GM18858 (cell line): Measurements from ENCODE around the gene NEUROG1.

ENCODE experiments used
- ATAC-seq: cut with Tn5 transposase; IDR thresholded peaks from one replicate; pipeline ENCODE4 v1.9.1; 2021; ENCODE audit not compliant: unreplicated experiment

NEUROG1 gene

DNA sequence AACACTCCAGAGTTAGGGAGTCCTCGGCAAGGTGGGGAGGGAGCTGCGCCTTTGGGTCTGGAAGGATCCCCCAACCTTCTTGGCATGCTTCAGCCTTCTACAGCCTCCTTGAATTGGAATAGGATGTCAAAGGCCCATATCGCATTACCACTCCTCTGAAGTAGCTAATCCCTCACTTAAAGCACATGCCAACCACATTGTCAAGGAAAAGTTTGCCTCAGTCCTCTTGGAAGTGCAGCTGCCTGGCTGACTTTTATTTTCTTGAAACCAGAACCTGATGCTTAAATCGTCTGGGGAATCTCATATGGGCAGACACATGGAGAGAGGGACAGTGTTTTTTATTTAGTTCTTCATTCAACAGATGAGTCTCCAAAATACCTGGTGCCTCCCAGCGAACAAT, 28.6 kb upstream of the NEUROG1 start:
- ATAC-seq, result no peak

DNA sequence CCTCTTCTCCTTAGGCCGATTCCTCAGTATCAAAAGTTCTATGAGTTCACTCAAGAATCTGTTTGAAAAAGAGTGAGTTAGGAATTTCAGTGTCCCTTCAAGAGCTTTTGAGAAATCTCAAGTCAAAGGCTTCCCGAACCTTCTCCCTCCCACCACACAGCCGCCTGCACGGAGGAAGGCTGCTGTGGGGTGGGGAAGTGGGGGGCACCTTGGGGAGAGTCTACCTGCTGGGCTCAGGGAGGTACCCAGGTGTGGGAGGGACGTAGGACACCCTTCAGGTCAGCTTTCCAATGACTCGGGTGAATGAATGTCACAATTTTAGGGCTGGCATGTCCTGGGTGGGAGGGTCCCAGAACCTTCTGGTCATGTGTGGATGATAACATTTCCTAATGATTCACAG, 25.5 kb upstream of the NEUROG1 start:
- no peak for ATAC-seq

- ATAC-seq, result peak; percentile 76
These were observed 25.1 kb upstream of the NEUROG1 start for GRCh38 chr5:135560858-135561257.

- no peak for ATAC-seq
These were observed 23.6 kb upstream of the NEUROG1 start for GRCh38 chr5:135559354-135559753.

DNA sequence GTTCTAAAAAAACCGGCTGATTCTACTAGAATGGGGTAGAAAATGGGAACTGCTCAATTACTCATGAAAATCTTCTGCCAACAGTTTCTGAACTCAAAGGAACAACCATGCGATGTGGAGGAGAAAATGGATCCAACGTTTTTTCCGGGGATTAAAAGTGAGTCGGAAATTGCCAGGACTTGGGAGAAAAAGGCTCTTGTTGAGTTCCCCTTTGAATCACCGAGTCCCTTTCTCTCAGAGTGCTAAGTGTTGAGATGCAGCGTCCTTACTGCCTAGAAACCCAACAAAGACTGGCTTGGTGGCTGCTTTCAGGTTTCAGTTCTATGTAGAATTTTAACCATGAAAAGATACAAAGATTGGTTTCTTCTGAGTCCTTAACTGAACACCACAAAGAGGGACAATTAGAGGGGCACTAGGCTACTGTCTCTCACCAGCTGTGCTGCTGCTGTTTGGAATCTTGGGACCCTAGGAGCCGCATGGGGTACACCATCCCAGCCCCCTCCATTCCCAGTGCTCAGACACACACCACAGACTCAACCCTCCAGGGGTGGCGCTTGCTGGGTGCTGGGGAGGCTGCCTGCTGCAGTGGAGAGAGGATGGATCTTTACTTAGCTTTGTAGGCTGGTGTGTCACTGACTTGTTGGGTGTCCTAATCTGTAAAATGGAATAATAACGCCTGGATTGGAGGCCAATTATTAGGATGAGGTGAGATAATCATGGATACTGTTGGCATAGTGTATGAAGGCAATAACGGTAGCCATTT, 21.5 kb upstream of the NEUROG1 start:
- no peak for ATAC-seq

GRCh38 chr5:135556620-135557019, 20.9 kb upstream of the NEUROG1 start:
- ATAC-seq, result no peak

- no peak for ATAC-seq
These were observed 19.8 kb upstream of the NEUROG1 start for GRCh38 chr5:135555530-135555929.

GRCh38 chr5:135553688-135554462, 18.1 kb upstream of the NEUROG1 start:
- ATAC-seq, result no peak

- ATAC-seq, result no peak
These were observed 16.1 kb upstream of the NEUROG1 start for GRCh38 chr5:135551593-135552447.

GRCh38 chr5:135549413-135549812, 13.6 kb upstream of the NEUROG1 start:
- no peak for ATAC-seq

GRCh38 chr5:135547590-135548254, 12.0 kb upstream of the NEUROG1 start:
- no peak for ATAC-seq

- no peak for ATAC-seq
These were observed 11.1 kb upstream of the NEUROG1 start for GRCh38 chr5:135546912-135547311.

DNA sequence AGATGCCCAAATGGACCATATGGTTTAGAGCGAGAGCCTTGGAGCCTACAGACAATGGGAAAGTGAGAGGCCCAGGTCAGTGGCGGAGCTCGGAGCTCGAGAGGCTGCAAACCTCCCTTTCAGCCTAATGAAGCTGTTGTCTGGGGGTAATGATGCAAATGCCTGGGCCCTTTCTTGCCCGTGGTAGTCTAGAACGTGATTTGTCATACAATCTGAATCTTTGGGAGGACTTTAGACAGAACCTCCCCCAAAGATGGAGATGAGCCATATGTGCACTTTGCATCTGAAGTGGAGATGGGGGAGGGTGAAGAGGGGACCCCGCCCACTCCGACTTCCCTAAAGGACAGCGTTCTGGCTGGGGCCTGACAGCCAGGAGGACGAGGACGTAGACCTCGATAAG, 10.3 kb upstream of the NEUROG1 start:
- no peak for ATAC-seq

- no peak for ATAC-seq
These were observed 9.3 kb upstream of the NEUROG1 start for GRCh38 chr5:135545099-135545498.

DNA sequence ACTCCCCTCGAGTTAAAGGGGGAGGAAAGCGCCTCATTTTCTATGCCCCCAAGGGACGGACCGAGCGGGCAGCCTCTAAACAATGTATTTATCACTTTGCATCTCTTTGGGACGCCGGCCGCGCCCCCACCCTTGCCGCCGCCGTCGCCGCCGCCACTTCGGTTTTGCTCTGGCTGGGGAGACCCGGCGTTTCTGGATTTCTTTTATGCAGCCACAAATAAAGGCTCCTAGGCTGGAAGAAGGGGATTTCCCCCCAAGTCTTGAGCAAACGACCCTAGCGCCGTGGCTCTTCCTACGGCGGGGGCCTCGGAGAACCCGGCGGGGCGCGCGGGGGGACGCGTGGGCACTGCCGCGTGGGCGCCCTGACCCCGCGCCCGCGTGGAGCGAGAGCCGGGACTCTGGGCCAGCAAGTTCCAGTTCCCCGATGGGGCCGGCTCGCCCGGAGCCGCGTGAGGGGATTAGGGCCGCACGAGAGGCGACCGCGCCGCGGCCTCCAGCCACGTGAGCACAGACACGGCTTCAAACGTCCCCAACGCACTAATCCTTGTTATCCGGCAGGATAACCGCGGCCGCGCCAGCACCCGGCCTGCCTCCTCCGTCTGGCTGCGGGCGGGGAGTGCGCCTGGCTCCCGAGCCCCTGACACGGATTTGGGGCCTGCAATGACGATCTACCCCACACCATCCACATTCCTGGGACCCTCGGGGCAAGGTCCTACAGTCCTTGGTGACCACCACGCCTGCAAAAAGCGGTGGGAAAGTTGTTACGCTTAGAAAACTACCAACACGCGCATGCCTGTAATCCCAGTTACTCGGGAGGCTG, 7.9 kb upstream of the NEUROG1 start:
- no peak for ATAC-seq

GRCh38 chr5:135543001-135543484, 7.3 kb upstream of the NEUROG1 start:
- no peak for ATAC-seq

GRCh38 chr5:135541807-135542502, 6.2 kb upstream of the NEUROG1 start:
- no peak for ATAC-seq

DNA sequence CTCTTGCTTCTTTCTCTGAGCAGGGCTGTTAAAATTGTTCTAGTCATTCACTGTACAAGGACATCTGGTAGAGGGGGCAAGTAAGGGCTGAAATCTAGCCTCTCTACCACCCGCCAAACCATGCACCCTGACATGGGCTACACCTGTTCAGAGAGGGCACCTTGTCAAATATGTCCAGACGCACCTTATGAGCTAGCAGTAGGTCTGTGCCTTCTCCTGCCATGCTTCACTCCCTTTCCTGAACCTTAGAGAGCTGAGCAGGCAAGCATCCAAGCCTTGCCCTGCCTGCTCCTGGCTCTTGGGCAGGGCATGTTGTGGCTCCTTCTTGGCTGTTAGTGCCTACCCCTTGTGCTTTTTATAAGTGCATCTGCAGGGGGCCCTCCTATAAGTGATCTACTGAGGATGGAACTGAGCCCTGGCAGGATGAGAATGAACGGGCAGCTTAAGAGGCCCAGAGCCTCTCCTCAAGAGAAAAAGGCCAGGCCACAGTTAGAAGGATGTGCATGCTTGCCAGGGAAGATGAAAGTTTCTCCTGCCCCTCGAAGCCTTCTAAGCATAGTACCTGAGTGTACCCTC, 3.8 kb upstream of the NEUROG1 start:
- ATAC-seq, result no peak

GRCh38 chr5:135538261-135538660, 2.5 kb upstream of the NEUROG1 start:
- ATAC-seq, result no peak
